ENCODE data around the gene MRPL58. TPM values are rescaled to one million over a fixed set of nuclear protein-coding genes. Genes with fewer than 3 reads are reported as not detected.

MRPL58 gene
- total RNA-seq, 1 donor from 2014 or later, result 26.8 TPM

DNA sequence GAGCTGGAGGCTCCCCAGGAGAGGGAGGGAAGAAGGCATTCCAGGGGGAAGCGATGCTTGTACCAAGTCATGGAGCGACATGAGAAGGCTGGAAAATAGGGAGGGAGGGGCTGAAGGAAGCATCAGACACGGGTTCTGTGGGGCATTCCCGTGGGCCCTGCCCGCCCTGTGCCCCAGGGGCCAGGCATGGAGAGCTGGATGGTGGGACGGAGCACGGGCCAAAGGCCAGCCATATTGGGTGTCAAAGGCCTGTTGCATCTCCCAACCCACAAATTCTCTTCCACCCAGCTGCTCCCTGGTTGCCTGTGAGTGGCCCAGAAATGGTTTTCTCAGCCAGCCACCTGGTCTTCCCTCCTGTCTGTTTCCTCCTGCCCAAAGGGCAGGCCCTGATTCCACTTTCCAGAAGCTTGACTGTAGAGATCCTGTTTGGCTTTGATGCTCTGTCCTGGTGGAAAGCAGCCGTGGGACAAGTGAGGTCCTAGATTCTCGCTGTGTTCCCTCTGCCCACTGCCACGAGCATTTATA is 21.8 kb upstream of the MRPL58 start:
- Mint-ChIP-seq H3K9me3 (ENCODE audit: low read depth) (no peaks in the 10 kb centered on the region), H3K27me3 (no peaks in the 10 kb centered on the region), H3K27ac (peak overlapping the region; percentile 56), H3K4me1 (ENCODE audit: low read depth) (peaks cover 22% of the 10 kb centered on the region), H3K36me3 (ENCODE audit: insufficient read depth) (no peaks in the 10 kb centered on the region), H3K4me3 (ENCODE audit: low read depth) (no peak overlapping the region)
- DNase-seq (ENCODE audit: low spot score, unreplicated experiment), result no peak
- TF ChIP-seq, protein P1, sequence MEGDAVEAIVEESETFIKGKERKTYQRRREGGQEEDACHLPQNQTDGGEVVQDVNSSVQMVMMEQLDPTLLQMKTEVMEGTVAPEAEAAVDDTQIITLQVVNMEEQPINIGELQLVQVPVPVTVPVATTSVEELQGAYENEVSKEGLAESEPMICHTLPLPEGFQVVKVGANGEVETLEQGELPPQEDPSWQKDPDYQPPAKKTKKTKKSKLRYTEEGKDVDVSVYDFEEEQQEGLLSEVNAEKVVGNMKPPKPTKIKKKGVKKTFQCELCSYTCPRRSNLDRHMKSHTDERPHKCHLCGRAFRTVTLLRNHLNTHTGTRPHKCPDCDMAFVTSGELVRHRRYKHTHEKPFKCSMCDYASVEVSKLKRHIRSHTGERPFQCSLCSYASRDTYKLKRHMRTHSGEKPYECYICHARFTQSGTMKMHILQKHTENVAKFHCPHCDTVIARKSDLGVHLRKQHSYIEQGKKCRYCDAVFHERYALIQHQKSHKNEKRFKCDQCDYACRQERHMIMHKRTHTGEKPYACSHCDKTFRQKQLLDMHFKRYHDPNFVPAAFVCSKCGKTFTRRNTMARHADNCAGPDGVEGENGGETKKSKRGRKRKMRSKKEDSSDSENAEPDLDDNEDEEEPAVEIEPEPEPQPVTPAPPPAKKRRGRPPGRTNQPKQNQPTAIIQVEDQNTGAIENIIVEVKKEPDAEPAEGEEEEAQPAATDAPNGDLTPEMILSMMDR (IDR thresholded peaks at IDR 0.05; ENCODE audit: unreplicated experiment), result no peak

DNA sequence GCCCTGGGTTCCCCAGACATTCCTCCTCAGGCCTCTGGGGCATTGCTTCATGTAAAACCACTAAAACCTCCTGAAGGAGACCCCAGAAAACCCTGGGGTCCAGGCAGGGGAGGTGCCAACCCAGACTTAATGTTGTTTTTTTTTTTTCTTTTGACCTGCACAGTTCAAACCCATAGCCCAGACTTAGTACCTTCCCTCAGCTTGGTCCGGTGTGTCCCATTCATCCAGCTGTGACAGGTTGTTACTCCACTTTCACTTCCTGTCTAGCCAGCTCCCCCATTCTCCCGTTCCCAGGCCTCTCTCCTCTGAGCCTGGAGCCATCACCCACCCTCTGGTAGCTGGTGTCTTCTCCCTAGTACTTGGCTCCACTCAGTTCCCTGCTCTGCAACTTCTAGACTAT is 20.2 kb upstream of the MRPL58 start:
- no peak for DNase-seq (ENCODE audit: low spot score, unreplicated experiment)
- Mint-ChIP-seq H3K36me3 (ENCODE audit: insufficient read depth) (peaks cover 1% of the 10 kb centered on the region), H3K27ac (peak overlapping the region; percentile 93), H3K9me3 (ENCODE audit: low read depth) (no peaks in the 10 kb centered on the region), H3K4me3 (ENCODE audit: low read depth) (peak overlapping the region; percentile 5), H3K27me3 (no peaks in the 10 kb centered on the region), H3K4me1 (ENCODE audit: low read depth) (peaks cover 18% of the 10 kb centered on the region)
- TF ChIP-seq, protein P1 (IDR thresholded peaks at IDR 0.05; ENCODE audit: unreplicated experiment), result no peak

DNA sequence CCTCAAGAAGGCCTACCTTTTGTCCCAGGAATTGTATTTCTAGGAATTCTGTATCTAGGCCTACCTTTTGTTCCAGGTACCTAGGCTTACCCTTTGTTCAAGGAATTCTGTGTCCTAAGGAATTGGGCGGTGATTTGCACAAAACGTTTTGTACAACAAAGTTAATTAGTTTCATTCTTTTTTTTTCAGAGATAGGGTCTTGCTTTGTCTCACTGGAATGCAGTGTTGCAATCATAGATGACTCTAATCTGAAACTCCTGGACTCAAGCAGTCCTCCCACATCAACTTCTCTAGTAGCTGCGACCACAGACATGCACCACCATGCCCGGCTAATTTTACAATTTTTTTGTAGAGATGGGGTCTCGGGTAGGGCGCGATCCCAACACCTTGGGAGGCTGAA is 18.0 kb upstream of the MRPL58 start:
- H3K27ac Mint-ChIP-seq, result no peak overlapping the region
- no peaks in the 10 kb centered on the region for H3K9me3 Mint-ChIP-seq (ENCODE audit: low read depth)
- no peaks in the 10 kb centered on the region for H3K27me3 Mint-ChIP-seq
- DNase-seq (ENCODE audit: low spot score, unreplicated experiment), result no peak
- TF ChIP-seq, protein P1 (IDR thresholded peaks at IDR 0.05; ENCODE audit: unreplicated experiment), result no peak
- peaks cover 1% of the 10 kb centered on the region for H3K36me3 Mint-ChIP-seq (ENCODE audit: insufficient read depth)
- no peak overlapping the region for H3K4me3 Mint-ChIP-seq (ENCODE audit: low read depth)
- peaks cover 11% of the 10 kb centered on the region for H3K4me1 Mint-ChIP-seq (ENCODE audit: low read depth)

DNA sequence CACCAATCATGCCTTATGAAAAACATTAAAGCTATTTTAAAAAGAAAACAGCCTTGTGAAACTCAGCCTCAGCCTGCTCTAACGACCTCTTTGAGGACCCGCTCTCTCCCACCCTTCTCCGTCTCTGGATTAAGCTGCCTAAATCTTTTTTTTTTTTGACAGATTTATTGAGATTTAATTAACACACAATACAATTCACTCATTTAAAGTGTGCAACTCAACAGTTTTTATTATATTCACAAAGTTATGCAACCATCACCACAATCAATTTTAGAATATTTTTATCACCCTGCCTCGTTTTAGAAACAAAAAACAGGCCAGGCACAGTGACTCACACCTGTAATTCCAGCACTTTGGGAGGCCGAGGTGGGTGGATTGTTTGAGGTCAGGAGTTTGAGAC is 16.6 kb upstream of the MRPL58 start:
- no peaks in the 10 kb centered on the region for H3K27me3 Mint-ChIP-seq
- H3K9me3 Mint-ChIP-seq (ENCODE audit: low read depth), result no peaks in the 10 kb centered on the region
- H3K4me1 Mint-ChIP-seq (ENCODE audit: low read depth), result peaks cover 11% of the 10 kb centered on the region
- peak overlapping the region; percentile 53 for H3K27ac Mint-ChIP-seq
- H3K4me3 Mint-ChIP-seq (ENCODE audit: low read depth), result no peak overlapping the region
- TF ChIP-seq, protein P1 (IDR thresholded peaks at IDR 0.05; ENCODE audit: unreplicated experiment), result no peak
- peaks cover 1% of the 10 kb centered on the region for H3K36me3 Mint-ChIP-seq (ENCODE audit: insufficient read depth)
- no peak for DNase-seq (ENCODE audit: low spot score, unreplicated experiment)

DNA sequence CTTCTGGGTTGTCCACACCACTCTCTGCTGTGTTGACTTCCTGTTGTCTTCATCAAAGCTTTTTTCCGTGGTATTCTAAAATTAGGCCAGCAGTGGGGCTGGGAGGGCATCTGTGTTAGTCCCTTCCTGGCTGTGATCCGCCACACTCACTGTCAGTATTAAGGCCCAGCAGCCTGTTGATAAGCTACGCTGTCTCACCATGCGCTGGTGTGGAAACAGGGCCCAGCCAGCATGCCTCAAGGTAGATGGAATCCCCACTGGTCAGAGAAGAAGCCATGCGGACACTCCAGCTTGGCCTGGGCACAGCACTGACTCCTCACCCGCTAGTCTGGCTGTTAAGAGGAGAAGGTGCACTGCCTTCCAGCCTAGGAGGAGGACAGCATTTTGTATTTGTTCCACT is 13.7 kb upstream of the MRPL58 start:
- DNase-seq (ENCODE audit: low spot score, unreplicated experiment), result no peak

More for the DNA sequence above, 13.7 kb upstream of the MRPL58 start:
- H3K4me1 Mint-ChIP-seq (ENCODE audit: low read depth), result no peaks in the 10 kb centered on the region
- peaks cover 5% of the 10 kb centered on the region for H3K36me3 Mint-ChIP-seq (ENCODE audit: insufficient read depth)
- no peaks in the 10 kb centered on the region for H3K9me3 Mint-ChIP-seq (ENCODE audit: low read depth)
- TF ChIP-seq, protein P1 (IDR thresholded peaks at IDR 0.05; ENCODE audit: unreplicated experiment), result no peak
- no peak overlapping the region for H3K4me3 Mint-ChIP-seq (ENCODE audit: low read depth)
- H3K27me3 Mint-ChIP-seq, result no peaks in the 10 kb centered on the region
- H3K27ac Mint-ChIP-seq, result no peak overlapping the region
